HG03457 (cell line): ENCODE results near the gene ESRRB.
"Not testable (repeated sequence)": the region's sequence is repeated elsewhere in the genome, so short reads cannot be mapped to it uniquely, and the experiment has no call there.

Experiments used
- ATAC-seq: cut with Tn5 transposase; IDR thresholded peaks from one replicate; pipeline ENCODE4 v1.9.1; 2021; ENCODE audit warnings: moderate number of reproducible peaks; ENCODE audit not compliant: unreplicated experiment

ESRRB gene

GRCh38 chr14:76536636-76537035, 160.7 kb downstream of the ESRRB start:
- not testable (repeated sequence) for ATAC-seq

- ATAC-seq, result no peak
Observed at GRCh38 chr14:76537906-76538647, 162.1 kb downstream of the ESRRB start.

- ATAC-seq, result no peak
Observed at GRCh38 chr14:76538648-76539008, 162.7 kb downstream of the ESRRB start.

- ATAC-seq, result no peak
Observed at GRCh38 chr14:76539130-76539529, 163.2 kb downstream of the ESRRB start.

GRCh38 chr14:76541594-76542219, 165.8 kb downstream of the ESRRB start:
- ATAC-seq, result no peak

- no peak for ATAC-seq
Observed at GRCh38 chr14:76546426-76547221, 170.7 kb downstream of the ESRRB start.

- no peak for ATAC-seq
Observed at GRCh38 chr14:76547831-76548230, 171.9 kb downstream of the ESRRB start.

GRCh38 chr14:76550534-76550933, 174.6 kb downstream of the ESRRB start:
- no peak for ATAC-seq

GRCh38 chr14:76551116-76551515, 175.2 kb downstream of the ESRRB start:
- no peak for ATAC-seq
